OCI-LY1 (cell line): ENCODE data around the gene ABTB2.
"Not testable (repeated sequence)": the region's sequence is repeated elsewhere in the genome, so short reads cannot be mapped to it uniquely, and the experiment has no call there.

Source experiments
- H2AFZ ChIP-seq: fragments of 200-600 bp; sonication (generic), shearing (Covaris generic); 2 replicates; pipeline ENCODE4 v1.6.0; 2014; ENCODE audit warnings: antibody characterized with exemption, mild to moderate bottlenecking, low read length
- H3F3A ChIP-seq: fragments of 200-600 bp; sonication (generic), shearing (Covaris generic); 2 replicates; pipeline ENCODE4 v1.6.0; 2014; ENCODE audit warnings: mild to moderate bottlenecking, antibody characterized with exemption, low read length, moderate library complexity; ENCODE audit not compliant: insufficient read depth
- H3K27ac ChIP-seq: fragments of 200-600 bp; sonication (generic); 2 replicates; pipeline ENCODE4 v1.5.1; 2014; ENCODE audit warnings: low read length, mixed run types, mild to moderate bottlenecking, low read depth; ENCODE audit not compliant: poor library complexity, severe bottlenecking
- H3K27me3 ChIP-seq: fragments of 200-600 bp; sonication (generic); 2 replicates; pipeline ENCODE4 v1.6.0; 2014; ENCODE audit warnings: antibody characterized with exemption, mild to moderate bottlenecking, low read length, moderate library complexity; ENCODE audit not compliant: insufficient read depth
- H3K36me3 ChIP-seq: fragments of 200-600 bp; sonication (generic); 2 replicates; pipeline ENCODE4 v1.6.1; 2014; ENCODE audit warnings: mild to moderate bottlenecking, antibody characterized with exemption, low read length, moderate library complexity, mixed read lengths; ENCODE audit not compliant: insufficient read depth
- H3K4me1 ChIP-seq: fragments of 200-600 bp; sonication (generic); 2 replicates; pipeline ENCODE4 v1.5.1; 2014; ENCODE audit warnings: mild to moderate bottlenecking, low read length, moderate library complexity; ENCODE audit not compliant: insufficient read depth, severe bottlenecking
- H3K4me2 ChIP-seq: fragments of 200-600 bp; sonication (generic), shearing (Covaris generic); 2 replicates; pipeline ENCODE4 v1.6.1; 2014; ENCODE audit warnings: low read length
- H3K4me3 ChIP-seq: fragments of 200-600 bp; sonication (generic); 2 replicates; pipeline ENCODE4 v1.5.1; 2014; ENCODE audit warnings: low read length, low read depth, mild to moderate bottlenecking, mixed read lengths; ENCODE audit not compliant: poor library complexity, severe bottlenecking
- H3K79me2 ChIP-seq: fragments of 200-600 bp; shearing (Covaris generic); 2 replicates; pipeline ENCODE4 v1.6.1; 2016; ENCODE audit warnings: mixed run types, low read length, mixed read lengths; ENCODE audit not compliant: insufficient read depth
- H3K9ac ChIP-seq: fragments of 200-600 bp; sonication (generic), shearing (Covaris generic); 2 replicates; pipeline ENCODE4 v1.6.1; 2014; ENCODE audit warnings: mild to moderate bottlenecking, low read length, mixed read lengths
- H3K9me2 ChIP-seq: fragments of 200-600 bp; sonication (generic), shearing (Covaris generic); 2 replicates; pipeline ENCODE4 v1.6.1; 2014; ENCODE audit warnings: low read depth, mild to moderate bottlenecking, low read length, mixed read lengths
- H3K9me3 ChIP-seq: fragments of 200-600 bp; shearing (Covaris generic); 2 replicates; pipeline ENCODE4 v1.6.1; 2014; ENCODE audit warnings: low read length, mixed read lengths
- H4K20me1 ChIP-seq: fragments of 200-600 bp; sonication (generic), shearing (Covaris generic); 2 replicates; pipeline ENCODE4 v1.6.0; 2016; ENCODE audit warnings: mild to moderate bottlenecking, low read length; ENCODE audit not compliant: insufficient read depth
- CTCF ChIP-seq: fragments of 200-600 bp; sonication (generic), shearing (Covaris generic); IDR thresholded peaks from 2 replicates; pipeline ENCODE4 v1.5.1; 2017; ENCODE audit warnings: mild to moderate bottlenecking, antibody characterized with exemption, low read length, moderate library complexity, mixed read lengths
- EZH2 ChIP-seq: fragments of 200-600 bp; sonication (generic), shearing (Covaris generic); IDR thresholded peaks from 2 replicates; pipeline ENCODE4 v1.8.0; 2017; ENCODE audit warnings: borderline replicate concordance, mixed run types, mild to moderate bottlenecking, antibody characterized with exemption, low read length, moderate library complexity, mixed read lengths

ABTB2 gene

GRCh38 chr11:34181856-34182405, 175.9 kb downstream of the ABTB2 start:
- TF ChIP-seq CTCF (no peak), EZH2 (no peak)
- H3F3A ChIP-seq = no peaks in the 10 kb centered on the region
- H3K4me1 ChIP-seq = no peaks in the 10 kb centered on the region
- no peaks in the 10 kb centered on the region for H3K79me2 ChIP-seq
- H2AFZ ChIP-seq = no peak overlapping the region
- no peaks in the 10 kb centered on the region for H3K9me2 ChIP-seq
- H3K27me3 ChIP-seq = no peaks in the 10 kb centered on the region
- no peaks in the 10 kb centered on the region for H4K20me1 ChIP-seq
- no peaks in the 10 kb centered on the region for H3K9me3 ChIP-seq
- no peaks in the 10 kb centered on the region for H3K36me3 ChIP-seq
- H3K4me2 ChIP-seq = no peak overlapping the region
- no peak overlapping the region for H3K4me3 ChIP-seq
- no peak overlapping the region for H3K9ac ChIP-seq
- no peak overlapping the region for H3K27ac ChIP-seq

GRCh38 chr11:34181251-34181650, 176.6 kb downstream of the ABTB2 start:
- no peak overlapping the region for H3K9ac ChIP-seq
- 0 out of 2 replicates have a peak, but pooled peaks cover 2% of the 10 kb centered on the region for H3K27me3 ChIP-seq
- H3K79me2 ChIP-seq = no peaks in the 10 kb centered on the region
- TF ChIP-seq CTCF = no peak
- no peaks in the 10 kb centered on the region for H4K20me1 ChIP-seq
- no peaks in the 10 kb centered on the region for H3F3A ChIP-seq
- no peak overlapping the region for H3K27ac ChIP-seq
- no peak overlapping the region for H3K4me3 ChIP-seq
- H3K4me1 ChIP-seq = no peaks in the 10 kb centered on the region
- H3K9me3 ChIP-seq = no peaks in the 10 kb centered on the region
- H2AFZ ChIP-seq = no peak overlapping the region
- H3K36me3 ChIP-seq = no peaks in the 10 kb centered on the region
- no peak overlapping the region for H3K4me2 ChIP-seq
- no peaks in the 10 kb centered on the region for H3K9me2 ChIP-seq

GRCh38 chr11:34180814-34181165, 177.0 kb downstream of the ABTB2 start:
- H3K9ac ChIP-seq, H3K27me3 ChIP-seq, H3K4me1 ChIP-seq, H3K4me2 ChIP-seq, H3F3A ChIP-seq, H2AFZ ChIP-seq, H3K27ac ChIP-seq, H3K9me3 ChIP-seq, H3K4me3 ChIP-seq, H3K36me3 ChIP-seq, H4K20me1 ChIP-seq, H3K9me2 ChIP-seq, H3K79me2 ChIP-seq: not testable (repeated sequence)

GRCh38 chr11:34180040-34180813, 177.6 kb downstream of the ABTB2 start:
- Histone ChIP-seq H3K36me3 (no peaks in the 10 kb centered on the region), H3K9me3 (no peaks in the 10 kb centered on the region), H3K27ac (no peak overlapping the region), H3F3A (no peaks in the 10 kb centered on the region), H2AFZ (no peak overlapping the region), H3K4me1 (no peaks in the 10 kb centered on the region), H3K79me2 (no peaks in the 10 kb centered on the region), H3K27me3 (0 out of 2 replicates have a peak, but pooled peaks cover 3% of the 10 kb centered on the region), H3K4me3 (no peak overlapping the region), H3K9ac (no peak overlapping the region), H3K9me2 (no peaks in the 10 kb centered on the region), H3K4me2 (no peak overlapping the region), H4K20me1 (no peaks in the 10 kb centered on the region)
- TF ChIP-seq EZH2 = no peak
- TF ChIP-seq CTCF = no peak
